Hypothalamus (tissue), 51 donors: ENCODE results near the gene CD209.
A peak's percentile ranks its signal among the peaks of the same experiment; 100 is the strongest.

Source experiments
- DNase-seq, 51 donors: peaks; one replicate each; lab custom pipeline; 2025; lab: John Stamatoyannopoulos, UW

The CD209 gene

GRCh38 chr19:7709932-7710460 is 37.3 kb downstream of the CD209 start:
- DNase-seq = no peak

GRCh38 chr19:7706955-7707456 is 40.3 kb downstream of the CD209 start:
- DNase-seq = no peak

GRCh38 chr19:7706188-7706954 is 41.0 kb downstream of the CD209 start:
- DNase-seq = no peak

- DNase-seq = peak in 2 of 51 donors; percentile 4 to 12
Measured at GRCh38 chr19:7705387-7706187, 41.7 kb downstream of the CD209 start.

- DNase-seq = no peak
Measured at GRCh38 chr19:7704280-7705060, 42.9 kb downstream of the CD209 start.

- DNase-seq = no peak
Measured at GRCh38 chr19:7703332-7703731, 44.0 kb downstream of the CD209 start.

GRCh38 chr19:7701654-7702457 is 45.5 kb downstream of the CD209 start, which contains the start of gene FCER2:
TSS of gene FCER2 (minus strand) at chr19:7702131. CDS start at chr19:7699760, 2,371 bp downstream.
- DNase-seq = no peak

GRCh38 chr19:7701049-7701653 is 46.2 kb downstream of the CD209 start:
- DNase-seq = no peak

GRCh38 chr19:7699417-7700401 is 47.6 kb downstream of the CD209 start:
- DNase-seq = no peak

- no peak for DNase-seq
Measured at GRCh38 chr19:7699003-7699402, 48.3 kb downstream of the CD209 start.

- DNase-seq = no peak
Measured at GRCh38 chr19:7698583-7698982, 48.8 kb downstream of the CD209 start.

- DNase-seq = no peak
Measured at GRCh38 chr19:7697721-7698287, 49.5 kb downstream of the CD209 start.

GRCh38 chr19:7694499-7694898 is 52.8 kb downstream of the CD209 start:
- DNase-seq = no peak

GRCh38 chr19:7692417-7693088 is 54.8 kb downstream of the CD209 start:
- no peak for DNase-seq

- DNase-seq = no peak
Measured at GRCh38 chr19:7691497-7691896, 55.8 kb downstream of the CD209 start.

- no peak for DNase-seq
Measured at GRCh38 chr19:7690779-7691258, 56.5 kb downstream of the CD209 start.
